ENCODE results near the gene MED12L. TPM values are rescaled to one million over a fixed set of nuclear protein-coding genes. Genes with fewer than 3 reads are reported as not detected.

The MED12L gene
- total and polyA plus RNA-seq, 9 of the 15 experiments (the other 6 are each of a cell fraction or from before 2014, with no cell fraction given) = not detected

DNA sequence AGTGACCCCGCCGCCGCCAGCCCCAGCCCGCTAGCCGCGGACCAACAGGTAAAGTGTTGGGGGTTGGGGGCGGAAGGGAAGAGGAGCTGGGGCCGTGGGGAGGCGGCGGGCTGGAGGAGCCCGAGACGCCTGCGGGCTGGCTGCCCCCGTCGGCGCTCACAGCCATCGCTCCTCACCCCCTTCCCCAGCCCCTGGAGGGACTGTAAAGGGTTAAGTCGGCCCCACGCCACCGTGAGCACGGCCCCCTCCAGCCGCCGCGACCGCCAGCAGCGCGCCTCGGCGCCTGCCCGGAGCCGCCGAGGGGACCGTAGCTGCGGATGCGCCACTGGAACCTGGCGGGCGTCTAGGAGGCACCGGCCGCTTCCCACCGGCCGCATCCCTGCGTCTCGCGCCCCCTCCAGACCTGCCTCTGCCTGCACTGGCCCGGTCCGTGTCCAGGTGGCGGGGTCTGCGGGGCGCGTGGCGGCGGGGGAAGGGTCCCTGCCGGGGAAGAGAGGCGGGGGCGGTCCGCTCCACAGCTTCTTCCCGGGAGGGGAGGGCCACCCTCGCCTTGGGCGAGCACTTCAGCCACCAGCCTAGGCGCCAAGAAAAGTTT, 522 bp downstream of the MED12L start:
- Histone ChIP-seq H3K27ac (ENCODE audit: extremely low read depth, low read depth, low read length) (no peak overlapping the region), H3K27me3 (ENCODE audit: control insufficient read depth in 2 of 2, insufficient read depth in 2 of 2, low read length in 2 of 2) (peaks cover 7 to 24% of the 10 kb centered on the region in 2 experiments; a peak in 3 of 5 replicates), H4K20me1 (replicated peaks; ENCODE audit: control insufficient read depth, insufficient read depth, low read length) (no peaks in the 10 kb centered on the region), H3K9me1 (ENCODE audit: control insufficient read depth, insufficient read depth, low read length) (no peaks in the 10 kb centered on the region), H3K9ac (ENCODE audit: insufficient read depth in 1 of 2, low read depth in 2 of 2, low read length in 2 of 2) (no peak overlapping the region), H3K36me3 (ENCODE audit: control insufficient read depth, insufficient read depth, low read length) (no peaks in the 10 kb centered on the region), H3K4me3 (no peak overlapping the region), H2AFZ (ENCODE audit: low read depth, low read length) (no peak overlapping the region), H3K9me3 (replicated peaks; ENCODE audit: control insufficient read depth, insufficient read depth, low read depth, low read length) (no peaks in the 10 kb centered on the region), H3K4me2 (ENCODE audit: insufficient read depth, low read length) (no peak overlapping the region), H3K79me2 (ENCODE audit: control insufficient read depth, insufficient read depth, low read length) (no peaks in the 10 kb centered on the region), H3K4me1 (replicated peaks in 1 of 2; ENCODE audit: control insufficient read depth in 2 of 2, insufficient read depth in 2 of 2, low read length in 2 of 2) (peaks cover 0 to 20% of the 10 kb centered on the region in 2 experiments; a peak in 2 of 5 replicates)
- in situ Hi-C loops (cut with MboI) (no loop called here), intact Hi-C loops (cut with micrococcal nuclease) (no loop called here)
- DNase-seq (ENCODE audit: extremely low read depth in 1 of 4, low spot score in 3 of 4) (no peak), ATAC-seq (0 out of 3 replicates have a peak, but pooled peaks have one; percentile 27), FAIRE-seq (no peak)
- ChIA-PET CTCF (ENCODE audit: low intra/inter-chr PET ratio) (no interaction called here), POLR2A (no interaction called here)
- peak; percentile 29 for TF ChIP-seq HNRNPK (IDR thresholded peaks at IDR 0.05; ENCODE audit: low read depth, low read length, poor library complexity, severe bottlenecking)
- peak; percentile 6 for TF ChIP-seq FIP1L1 (IDR thresholded peaks at IDR 0.05; ENCODE audit: low read depth, low read length, poor library complexity, severe bottlenecking)
- TF ChIP-seq NBN (IDR thresholded peaks at IDR 0.05; ENCODE audit: low read depth) = no peak
- TF ChIP-seq U2AF2 (optimal IDR thresholded peaks at IDR 0.05; ENCODE audit: low read depth, low read length) = no peak
- WGBS (ENCODE audit: insufficient coverage, low coverage, missing lambda C conversion rate) = 16% methylated on average over 12 of the region's 60 CpGs
- BruUV-seq (replicated peaks) = no TSS peak

Data from K562 (cell line).